GM12878 (cell line): Measurements from ENCODE around the gene TP53BP1. TPM values are rescaled to one million over a fixed set of nuclear protein-coding genes. Genes with fewer than 3 reads are reported as not detected.

ENCODE experiments used
- ATAC-seq: fragments of 200-7000 bp; cut with Tn5 transposase; 3 replicates; pipeline ENCODE4 v1.9.1; 2020; ENCODE audit warnings: mild to moderate bottlenecking, moderate library complexity
- BruUV-seq: library from RNA; stranded (reverse); fragments of 400-500 nt; replicated peaks from 2 replicates; lab custom pipeline; 2021; lab: Mats Ljungman, UMichigan
- CTCF ChIA-PET: fragments of 300-600 bp; sonication (Branson Sonifier 250); formaldehyde crosslinking; extraction: SDS; loops from one replicate; lab custom pipeline; 2021; ENCODE audit warnings: inconsistent platforms; lab: Yijun Ruan, JAX
- POLR2A ChIA-PET: fragments of 350-600 bp; formaldehyde crosslinking; extraction: SDS; loops from one replicate; lab custom pipeline; 2021; ENCODE audit warnings: inconsistent platforms; lab: Charles Lee
- RAD21 ChIA-PET: fragments of 300-600 bp; sonication (Branson Sonifier 250); formaldehyde crosslinking; loops from one replicate; lab custom pipeline; 2023; ENCODE audit warnings: antibody characterized with exemption; ENCODE audit not compliant: unreplicated experiment; lab: Charles Lee
- SMC1A ChIA-PET: fragments of 300-600 bp; sonication (Branson Sonifier 250); formaldehyde crosslinking; loops from one replicate; lab custom pipeline; 2023; ENCODE audit not compliant: unreplicated experiment, uncharacterized antibody; lab: Charles Lee
- DNase-seq: peaks from one replicate; pipeline ENCODE4 v3.0.0-alpha.2; 2011; ENCODE audit warnings: low read depth, low spot score
- FAIRE-seq: peaks from 3 replicates; lab custom pipeline; 2011; peaks lifted over from hg19 to GRCh38; lab: Jason Lieb, UNC
- H2AFZ ChIP-seq: 2 replicates; pipeline ENCODE4 v1.6.0; 2011; ENCODE audit warnings: low read depth, low read length, control low read depth; ENCODE audit not compliant: control insufficient read depth
- H3K27ac ChIP-seq: 2 replicates; pipeline ENCODE4 v1.5.1; 2011; ENCODE audit warnings: control low read depth; ENCODE audit not compliant: control insufficient read depth, insufficient read depth
- H3K27me3 ChIP-seq, 2 experiments: replicated peaks in 1 of 2; 2 replicates each; pipeline versions ENCODE4 v1.6.0 to v1.6.1; 2011; ENCODE audit warnings: low read length in 1 of 2; ENCODE audit not compliant: control insufficient read depth in 2 of 2, insufficient read depth in 2 of 2
- H3K36me3 ChIP-seq, 2 experiments: 2 replicates each; pipeline ENCODE4 v1.5.1; 2011; ENCODE audit warnings: low read length in 1 of 2; ENCODE audit not compliant: control insufficient read depth in 2 of 2, insufficient read depth in 2 of 2
- H3K4me1 ChIP-seq: 2 replicates; pipeline ENCODE4 v1.6.1; 2011; ENCODE audit warnings: mild to moderate bottlenecking, low read length, moderate library complexity, mixed read lengths; ENCODE audit not compliant: control insufficient read depth, insufficient read depth
- H3K4me2 ChIP-seq: 2 replicates; pipeline ENCODE4 v1.6.0; 2011; ENCODE audit warnings: control low read depth; ENCODE audit not compliant: control insufficient read depth, insufficient read depth
- H3K4me3 ChIP-seq: fragments of 200-600 bp; sonication (generic); 2 replicates; pipeline ENCODE4 v1.5.1; 2016
- H3K79me2 ChIP-seq: 2 replicates; pipeline ENCODE4 v1.6.0; 2011; ENCODE audit warnings: low read length; ENCODE audit not compliant: control insufficient read depth, insufficient read depth
- H3K9ac ChIP-seq: 2 replicates; pipeline ENCODE4 v1.8.0; 2011; ENCODE audit warnings: low read length, control low read depth, mixed read lengths; ENCODE audit not compliant: control insufficient read depth, insufficient read depth
- H3K9me3 ChIP-seq: replicated peaks from 3 replicates; pipeline ENCODE4 v1.5.1; 2011; ENCODE audit warnings: mild to moderate bottlenecking, low read length; ENCODE audit not compliant: control insufficient read depth, insufficient read depth
- H4K20me1 ChIP-seq: 2 replicates; pipeline ENCODE4 v1.6.0; 2011; ENCODE audit not compliant: control insufficient read depth, insufficient read depth
- BACH1 ChIP-seq: fragments of 450-650 bp; IDR thresholded peaks from 2 replicates; pipeline ENCODE4 v1.6.1; 2017; ENCODE audit warnings: mild to moderate bottlenecking, borderline replicate concordance
- EZH2 ChIP-seq: IDR thresholded peaks from 2 replicates; pipeline ENCODE4 v1.6.1; 2012; ENCODE audit warnings: low read depth, mild to moderate bottlenecking, control low read depth, inconsistent platforms, low read length, borderline replicate concordance; ENCODE audit not compliant: control insufficient read depth
- HDAC6 ChIP-seq: fragments of 200-600 bp; sonication (generic); IDR thresholded peaks from one replicate; pipeline ENCODE4 v1.8.0; 2017; ENCODE audit warnings: antibody characterized with exemption; ENCODE audit not compliant: unreplicated experiment
- NFYB ChIP-seq: IDR thresholded peaks from 2 replicates; pipeline ENCODE4 v1.6.1; 2011; ENCODE audit warnings: low read depth, mild to moderate bottlenecking, low read length, improper control_type of control experiment, moderate library complexity; ENCODE audit not compliant: insufficient read depth
- POLR2AphosphoS2 ChIP-seq: IDR thresholded peaks from 2 replicates; pipeline ENCODE4 v1.6.1; 2011; ENCODE audit warnings: low read depth, mild to moderate bottlenecking, low read length, improper control_type of control experiment, moderate library complexity
- TCF7 ChIP-seq: IDR thresholded peaks from 2 replicates; pipeline ENCODE4 v1.6.1; 2014; ENCODE audit warnings: antibody characterized with exemption, borderline replicate concordance
- WGBS: methylation state at CpG from one replicate; pipeline ENCODE4 v1.1.6; 2016; ENCODE audit warnings: low lambda C conversion rate; ENCODE audit not compliant: insufficient replicate concordance, insufficient coverage; ENCODE audit errors: missing lambda C conversion rate; 5-methylcytosine and 5-hydroxymethylcytosine counted together
- in situ Hi-C: fragments of 300-500 bp; cut with MboI; formaldehyde crosslinking; loops from 9 replicates; pipeline ENCODE4 v1.14.3; 2018; ENCODE audit warnings: mixed read lengths
- intact Hi-C: fragments of 100-400 bp; cut with micrococcal nuclease; formaldehyde crosslinking; loops from one replicate; pipeline ENCODE4 v1.14.2; 2022; ENCODE audit not compliant: unreplicated experiment
- polyA plus RNA-seq, 11 experiments: library from polyadenylated mRNA; depleted of rRNA in 4 of 11; unstranded in 6 of 11; stranded (reverse) in 5 of 11; fragments of >200 nt; fragmentation: Nextera tagmentation in 4 of 11; fragmentation: Illumina TruSeq in 1 of 11; extraction: Ambion mirVana in 4 of 11; extraction: Trizol in 1 of 11; gene quantifications; 1 replicate in 1 of 11; 2 replicates in 10 of 11; pipeline versions ENCODE4 v1.2.1 to v1.2.3, GENCODE V29; 2011 to 2016; ENCODE audit warnings: inconsistent platforms in 2 of 11, missing spikeins in 2 of 11, low read depth in 1 of 11
- total RNA-seq, 4 experiments: library from RNA; depleted of rRNA in 3 of 4; stranded (reverse); fragments of >200 nt in 3 of 4; fragmentation: Illumina TruSeq in 1 of 4; extraction: Trizol in 1 of 4; gene quantifications; 2 replicates each; pipeline versions ENCODE4 v1.2.1 to v1.2.3, GENCODE V29; 2013 to 2021
- TF ChIP-seq, protein P1 (sequence below): fragments of 150-350 bp; IDR thresholded peaks from 2 replicates; pipeline ENCODE4 v1.6.1; 2016; ENCODE audit warnings: low read depth, low read length
- TF ChIP-seq, protein P2 (sequence below): IDR thresholded peaks from 2 replicates; pipeline ENCODE4 v1.6.1; 2011; ENCODE audit warnings: low read depth, low read length, improper control_type of control experiment, borderline replicate concordance

TP53BP1 gene
- total and polyA plus RNA-seq, 10 of the 15 experiments (the other 5 are each of a cell fraction or from before 2014, with no cell fraction given): 6.2 to 50.2 (median 19.3) TPM

DNA sequence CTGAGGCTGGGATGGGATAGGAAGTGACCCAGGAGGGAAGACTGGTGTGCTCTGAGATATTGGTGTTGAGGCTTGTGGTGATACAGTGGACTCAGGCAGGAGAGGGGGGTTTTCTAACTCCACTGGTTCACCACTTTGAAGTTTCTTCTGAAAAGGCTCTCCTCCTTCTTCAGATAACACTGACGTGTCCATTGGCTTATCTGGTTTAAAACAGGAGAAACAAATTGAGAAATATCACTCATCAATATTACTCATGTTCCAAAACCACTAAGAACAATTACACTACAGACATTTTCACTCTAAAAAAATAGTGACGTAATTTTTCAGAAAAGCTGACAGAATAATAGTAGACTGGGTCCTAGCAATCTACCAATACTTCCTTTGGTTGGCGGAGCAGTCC lies 23.1 kb downstream of the TP53BP1 start:
- no peak overlapping the region for H2AFZ ChIP-seq
- no peak overlapping the region for H3K27ac ChIP-seq
- POLR2A ChIA-PET: interaction anchor here (0.6 kb wide), 1 partner anchor 986 kb away, joined by 5 read pairs; no protein-coding TSS in a partner anchor
- no peak overlapping the region for H3K4me3 ChIP-seq
- H3K9ac ChIP-seq: no peak overlapping the region
- CTCF ChIA-PET: interaction anchor here (0.8 to 1.2 kb wide), 2 partner anchors 36 to 44 kb away, joined by 4 read pairs; no protein-coding TSS in a partner anchor
- no peaks in the 10 kb centered on the region for H3K9me3 ChIP-seq
- SMC1A ChIA-PET: interaction anchor here (0.6 to 4.1 kb wide), 3 partner anchors 8 to 41 kb away, joined by 3 to 13 read pairs (median 7); no protein-coding TSS in a partner anchor
- no peak for FAIRE-seq
- BruUV-seq: no TSS peak
- H3K27me3 ChIP-seq: no peaks in the 10 kb centered on the region
- ATAC-seq: no peak
- WGBS: 81% methylated on average over 3 of the region's 3 CpGs
- H3K36me3 ChIP-seq: peaks cover 0 to 3% of the 10 kb centered on the region in 2 experiments; a peak in 3 of 4 replicates
- no peaks in the 10 kb centered on the region for H3K79me2 ChIP-seq
- in situ Hi-C loops: no loop called here
- RAD21 ChIA-PET: no interaction called here
- TF ChIP-seq NFYB (no peak), POLR2AphosphoS2 (no peak), HDAC6 (no peak), TCF7 (no peak)
- intact Hi-C loops: no loop called here
- no peak overlapping the region for H3K4me2 ChIP-seq
- DNase-seq: no peak
- H4K20me1 ChIP-seq: no peaks in the 10 kb centered on the region
- no peaks in the 10 kb centered on the region for H3K4me1 ChIP-seq

DNA sequence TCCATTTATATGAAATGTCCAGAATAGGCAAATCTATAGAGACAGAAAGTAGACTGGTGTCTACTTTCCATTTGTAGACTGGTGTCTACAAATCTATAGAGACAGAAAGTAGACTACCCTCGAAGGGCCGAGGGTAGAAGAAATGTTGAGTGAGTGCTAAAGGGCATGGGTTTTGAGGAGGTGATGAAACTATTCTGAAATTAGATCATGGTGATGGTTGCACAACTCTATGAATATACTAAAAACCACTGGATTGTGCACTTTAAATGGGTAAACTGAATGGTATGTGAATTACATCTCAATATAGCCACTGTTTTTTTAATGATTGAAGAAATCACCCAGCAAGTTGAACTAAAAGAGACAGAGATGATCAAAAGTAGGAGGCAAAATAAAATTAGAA lies 27.9 kb downstream of the TP53BP1 start:
- Histone ChIP-seq H3K9ac (no peak overlapping the region), H3K4me3 (no peak overlapping the region), H2AFZ (no peak overlapping the region), H3K9me3 (no peaks in the 10 kb centered on the region), H3K36me3 (peaks cover 0 to 3% of the 10 kb centered on the region in 2 experiments; a peak in 2 of 4 replicates), H3K4me1 (no peaks in the 10 kb centered on the region), H3K27ac (no peak overlapping the region), H4K20me1 (no peaks in the 10 kb centered on the region), H3K4me2 (no peak overlapping the region), H3K79me2 (no peaks in the 10 kb centered on the region), H3K27me3 (no peaks in the 10 kb centered on the region)
- RAD21 ChIA-PET: no interaction called here
- in situ Hi-C loops: no loop called here
- POLR2A ChIA-PET: no interaction called here
- SMC1A ChIA-PET: no interaction called here
- FAIRE-seq (no peak), DNase-seq (no peak), ATAC-seq (no peak)
- BruUV-seq: no TSS peak
- intact Hi-C loops: no loop called here
- CTCF ChIA-PET: no interaction called here
- 65% methylated on average over 2 of the region's 2 CpGs for WGBS
- TF ChIP-seq BACH1: no peak
- TF ChIP-seq, protein P1, sequence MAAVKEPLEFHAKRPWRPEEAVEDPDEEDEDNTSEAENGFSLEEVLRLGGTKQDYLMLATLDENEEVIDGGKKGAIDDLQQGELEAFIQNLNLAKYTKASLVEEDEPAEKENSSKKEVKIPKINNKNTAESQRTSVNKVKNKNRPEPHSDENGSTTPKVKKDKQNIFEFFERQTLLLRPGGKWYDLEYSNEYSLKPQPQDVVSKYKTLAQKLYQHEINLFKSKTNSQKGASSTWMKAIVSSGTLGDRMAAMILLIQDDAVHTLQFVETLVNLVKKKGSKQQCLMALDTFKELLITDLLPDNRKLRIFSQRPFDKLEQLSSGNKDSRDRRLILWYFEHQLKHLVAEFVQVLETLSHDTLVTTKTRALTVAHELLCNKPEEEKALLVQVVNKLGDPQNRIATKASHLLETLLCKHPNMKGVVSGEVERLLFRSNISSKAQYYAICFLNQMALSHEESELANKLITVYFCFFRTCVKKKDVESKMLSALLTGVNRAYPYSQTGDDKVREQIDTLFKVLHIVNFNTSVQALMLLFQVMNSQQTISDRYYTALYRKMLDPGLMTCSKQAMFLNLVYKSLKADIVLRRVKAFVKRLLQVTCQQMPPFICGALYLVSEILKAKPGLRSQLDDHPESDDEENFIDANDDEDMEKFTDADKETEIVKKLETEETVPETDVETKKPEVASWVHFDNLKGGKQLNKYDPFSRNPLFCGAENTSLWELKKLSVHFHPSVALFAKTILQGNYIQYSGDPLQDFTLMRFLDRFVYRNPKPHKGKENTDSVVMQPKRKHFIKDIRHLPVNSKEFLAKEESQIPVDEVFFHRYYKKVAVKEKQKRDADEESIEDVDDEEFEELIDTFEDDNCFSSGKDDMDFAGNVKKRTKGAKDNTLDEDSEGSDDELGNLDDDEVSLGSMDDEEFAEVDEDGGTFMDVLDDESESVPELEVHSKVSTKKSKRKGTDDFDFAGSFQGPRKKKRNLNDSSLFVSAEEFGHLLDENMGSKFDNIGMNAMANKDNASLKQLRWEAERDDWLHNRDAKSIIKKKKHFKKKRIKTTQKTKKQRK: no peak
- no peak for TF ChIP-seq EZH2
- TF ChIP-seq, protein P2, sequence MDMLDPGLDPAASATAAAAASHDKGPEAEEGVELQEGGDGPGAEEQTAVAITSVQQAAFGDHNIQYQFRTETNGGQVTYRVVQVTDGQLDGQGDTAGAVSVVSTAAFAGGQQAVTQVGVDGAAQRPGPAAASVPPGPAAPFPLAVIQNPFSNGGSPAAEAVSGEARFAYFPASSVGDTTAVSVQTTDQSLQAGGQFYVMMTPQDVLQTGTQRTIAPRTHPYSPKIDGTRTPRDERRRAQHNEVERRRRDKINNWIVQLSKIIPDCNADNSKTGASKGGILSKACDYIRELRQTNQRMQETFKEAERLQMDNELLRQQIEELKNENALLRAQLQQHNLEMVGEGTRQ: no peak
